H9 (cell line): ENCODE data around the gene WDR37. TPM values are rescaled to one million over a fixed set of nuclear protein-coding genes. Genes with fewer than 3 reads are reported as not detected.

Experiments
- DNase-seq: peaks from one replicate; pipeline ENCODE4 v3.0.0-alpha.2; 2017
- H2AFZ ChIP-seq: one replicate; pipeline ENCODE4 v1.6.1; 2013; ENCODE audit warnings: mild to moderate bottlenecking, low read length, control low read depth, moderate library complexity
- H2AK5ac ChIP-seq: 2 replicates; pipeline ENCODE4 v1.6.1; 2013; ENCODE audit warnings: low read length, control low read depth, mixed read lengths; ENCODE audit not compliant: insufficient read length
- H2BK120ac ChIP-seq: one replicate; pipeline ENCODE4 v1.6.1; 2013; ENCODE audit warnings: low read depth, mild to moderate bottlenecking, low read length, control low read depth, inconsistent platforms; ENCODE audit not compliant: poor library complexity, severe bottlenecking
- H2BK12ac ChIP-seq: 2 replicates; pipeline ENCODE4 v1.6.1; 2013; ENCODE audit warnings: low read length, control low read depth, mixed read lengths, low read depth; ENCODE audit not compliant: insufficient read length
- H2BK15ac ChIP-seq: 2 replicates; pipeline ENCODE4 v1.6.1; 2013; ENCODE audit warnings: low read depth, low read length, control low read depth
- H2BK20ac ChIP-seq: one replicate; pipeline ENCODE4 v1.6.1; 2013; ENCODE audit warnings: low read depth, mild to moderate bottlenecking, low read length, control low read depth, inconsistent platforms; ENCODE audit not compliant: poor library complexity, severe bottlenecking
- H2BK5ac ChIP-seq: 2 replicates; pipeline ENCODE4 v1.6.1; 2013; ENCODE audit warnings: low read length, control low read depth, mixed read lengths; ENCODE audit not compliant: insufficient read length
- H3K14ac ChIP-seq: 2 replicates; pipeline ENCODE4 v1.6.1; 2013; ENCODE audit warnings: low read length, control low read depth; ENCODE audit not compliant: insufficient read depth
- H3K18ac ChIP-seq: 2 replicates; pipeline ENCODE4 v1.6.1; 2013; ENCODE audit warnings: low read depth, mild to moderate bottlenecking, mixed read lengths, low read length, control low read depth; ENCODE audit not compliant: insufficient read length
- H3K23ac ChIP-seq: 2 replicates; pipeline ENCODE4 v1.6.1; 2013; ENCODE audit warnings: low read length, control low read depth, mixed read lengths, low read depth; ENCODE audit not compliant: insufficient read length
- H3K23me2 ChIP-seq: 2 replicates; pipeline ENCODE4 v1.6.1; 2013; ENCODE audit warnings: low read depth, mild to moderate bottlenecking, mixed read lengths, low read length, control low read depth; ENCODE audit not compliant: insufficient read length, poor library complexity, severe bottlenecking
- H3K27ac ChIP-seq: 2 replicates; pipeline ENCODE4 v1.5.1; 2013; ENCODE audit warnings: low read length, control low read depth, mixed read lengths, low read depth; ENCODE audit not compliant: insufficient read length
- H3K27me3 ChIP-seq: 2 replicates; pipeline ENCODE4 v1.6.1; 2013; ENCODE audit warnings: low read length, control low read depth, inconsistent platforms; ENCODE audit not compliant: insufficient read depth
- H3K4ac ChIP-seq: 2 replicates; pipeline ENCODE4 v1.6.1; 2013; ENCODE audit warnings: low read depth, mild to moderate bottlenecking, control low read depth, inconsistent platforms, low read length, moderate library complexity
- H3K4me1 ChIP-seq: 2 replicates; pipeline ENCODE4 v1.6.1; 2013; ENCODE audit warnings: low read length, control low read depth, inconsistent platforms; ENCODE audit not compliant: insufficient read depth
- H3K4me2 ChIP-seq: 2 replicates; pipeline ENCODE4 v1.6.1; 2013; ENCODE audit warnings: low read length, control low read depth, mixed read lengths; ENCODE audit not compliant: insufficient read length, insufficient read depth
- H3K56ac ChIP-seq: 2 replicates; pipeline ENCODE4 v1.6.1; 2013; ENCODE audit warnings: low read depth, mild to moderate bottlenecking, mixed read lengths, low read length, control low read depth; ENCODE audit not compliant: insufficient read length
- H3K79me1 ChIP-seq: 2 replicates; pipeline ENCODE4 v1.6.1; 2013; ENCODE audit warnings: low read depth, mild to moderate bottlenecking, moderate library complexity, low read length, control low read depth, inconsistent platforms; ENCODE audit not compliant: insufficient read depth, poor library complexity, severe bottlenecking
- H3K79me2 ChIP-seq: 2 replicates; pipeline ENCODE4 v1.6.1; 2013; ENCODE audit warnings: low read length, control low read depth, inconsistent platforms; ENCODE audit not compliant: insufficient read depth
- H3K9ac ChIP-seq: 2 replicates; pipeline ENCODE4 v1.6.1; 2013; ENCODE audit warnings: low read length, control low read depth, mixed read lengths; ENCODE audit not compliant: insufficient read length; ENCODE audit errors: extremely low read depth
- H3K9me3 ChIP-seq: one replicate; pipeline ENCODE4 v1.6.1; 2013; ENCODE audit warnings: low read depth, low read length, inconsistent platforms; ENCODE audit not compliant: control insufficient read depth
- H3T11ph ChIP-seq: one replicate; pipeline ENCODE4 v1.6.1; 2013; ENCODE audit warnings: mild to moderate bottlenecking, low read length, control low read depth, inconsistent platforms
- H4K20me1 ChIP-seq: one replicate; pipeline ENCODE4 v1.6.1; 2013; ENCODE audit not compliant: control insufficient read depth, insufficient read length, insufficient read depth
- H4K5ac ChIP-seq: 2 replicates; pipeline ENCODE4 v1.6.1; 2013; ENCODE audit warnings: low read depth, mild to moderate bottlenecking, mixed read lengths, low read length, control low read depth; ENCODE audit not compliant: insufficient read length
- H4K8ac ChIP-seq: replicated peaks from 2 replicates; pipeline ENCODE4 v1.6.1; 2013; ENCODE audit warnings: low read length, control low read depth, mixed read lengths, low read depth; ENCODE audit not compliant: insufficient read length
- H4K91ac ChIP-seq: 2 replicates; pipeline ENCODE4 v1.6.1; 2013; ENCODE audit warnings: low read depth, mild to moderate bottlenecking, moderate library complexity, mixed read lengths, low read length, control low read depth; ENCODE audit not compliant: insufficient read length
- H3K27ac Mint-ChIP-seq, 3 experiments: 2 replicates in 2 of 3; 3 replicates in 1 of 3; pipeline ENCODE4 v1.8.0; 2020 to 2021; ENCODE audit warnings: mixed read lengths in 3 of 3, mild to moderate bottlenecking in 1 of 3, moderate library complexity in 1 of 3
- H3K27me3 Mint-ChIP-seq: 2 replicates; pipeline ENCODE4 v1.8.0; 2021; ENCODE audit warnings: low read depth, mild to moderate bottlenecking, moderate library complexity, mixed read lengths
- H3K36me3 Mint-ChIP-seq, 3 experiments: 2 replicates in 2 of 3; 3 replicates in 1 of 3; pipeline ENCODE4 v1.8.0; 2020 to 2021; ENCODE audit warnings: low read depth in 3 of 3, mixed read lengths in 3 of 3; ENCODE audit not compliant: insufficient read depth in 1 of 3
- H3K4me1 Mint-ChIP-seq, 2 experiments: 2 replicates each; pipeline ENCODE4 v1.8.0; 2020; ENCODE audit warnings: mixed read lengths in 2 of 2
- H3K4me3 Mint-ChIP-seq, 2 experiments: 2 replicates in 1 of 2; 3 replicates in 1 of 2; pipeline ENCODE4 v1.8.0; 2020 to 2021; ENCODE audit warnings: mild to moderate bottlenecking in 2 of 2, mixed read lengths in 2 of 2, moderate library complexity in 1 of 2
- H3K9me3 Mint-ChIP-seq, 2 experiments: 2 replicates in 1 of 2; 3 replicates in 1 of 2; pipeline ENCODE4 v1.8.0; 2020; ENCODE audit warnings: mild to moderate bottlenecking in 2 of 2, mixed read lengths in 2 of 2, moderate library complexity in 1 of 2
- WGBS: extraction: QIAGEN DNeasy Blood & Tissue Kit; methylation state at CpG from one replicate; pipeline ENCODE4 v1.1.7; 2013; ENCODE audit warnings: missing lambda C conversion rate, low lambda C conversion rate, mixed read lengths; ENCODE audit not compliant: insufficient read length; ENCODE audit errors: extremely low coverage; 5-methylcytosine and 5-hydroxymethylcytosine counted together
- total RNA-seq: library from RNA; stranded (reverse); gene quantifications from 2 replicates; pipeline ENCODE4 v1.2.1, GENCODE V29; 2021
- TF ChIP-seq, protein P1 (sequence below): fragments of 200-600 bp; sonication (generic); conservative IDR thresholded peaks from 3 replicates; pipeline ENCODE4 v1.8.0; 2021; ENCODE audit warnings: antibody characterized with exemption, mild to moderate bottlenecking

WDR37 gene
- total RNA-seq, 1 experiment from 2014 or later, result 13.1 TPM

DNA sequence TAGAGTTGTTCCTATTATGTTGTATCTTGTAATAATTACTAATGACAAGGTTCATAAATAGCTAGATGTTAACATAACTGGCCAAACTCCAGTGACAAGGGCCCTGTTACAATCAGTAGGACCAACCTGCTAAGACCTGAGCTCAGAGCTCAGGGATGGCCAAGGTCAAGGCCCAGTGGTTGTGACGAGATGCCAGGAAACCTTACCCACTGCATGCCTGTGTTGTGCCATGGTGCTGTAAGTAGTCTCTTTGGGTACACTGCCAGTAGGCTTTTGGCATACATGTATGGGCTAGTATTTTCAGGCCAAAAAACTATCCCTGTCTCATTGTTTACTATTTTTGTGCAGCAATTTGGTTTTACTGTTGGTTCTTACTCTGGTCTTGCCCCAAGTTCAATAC is 22.6 kb upstream of the WDR37 start:
- Histone ChIP-seq H4K91ac (no peak overlapping the region), H3T11ph (no peak overlapping the region), H3K4me1 (no peaks in the 10 kb centered on the region; the same call in 1 of the 2 replicates), H3K4ac (no peak overlapping the region), H4K20me1 (no peaks in the 10 kb centered on the region), H4K8ac (no peak overlapping the region), H2AFZ (no peak overlapping the region), H3K18ac (no peak overlapping the region), H3K79me1 (no peaks in the 10 kb centered on the region), H3K27me3 (no peaks in the 10 kb centered on the region), H2BK12ac (no peak overlapping the region), H3K56ac (no peak overlapping the region), H2AK5ac (no peak overlapping the region), H2BK20ac (no peak overlapping the region), H2BK5ac (no peak overlapping the region), H3K79me2 (no peaks in the 10 kb centered on the region), H2BK120ac (no peak overlapping the region), H3K14ac (no peak overlapping the region), H3K9me3 (no peaks in the 10 kb centered on the region), H3K9ac (no peak overlapping the region), H3K4me2 (no peak overlapping the region), H3K27ac (no peak overlapping the region), H2BK15ac (no peak overlapping the region), H3K23me2 (no peaks in the 10 kb centered on the region), H3K23ac (no peak overlapping the region), H4K5ac (no peak overlapping the region)
- Mint-ChIP-seq H3K4me3 (no peak overlapping the region), H3K27me3 (no peaks in the 10 kb centered on the region), H3K9me3 (no peaks in the 10 kb centered on the region), H3K36me3 (peaks cover 0 to under 1% (median 0%) of the 10 kb centered on the region in 3 experiments; a peak in 2 of 7 replicates), H3K27ac (peak overlapping the region in 1 of 3 experiments; percentile 26; a peak in 1 of 7 replicates), H3K4me1 (peaks cover 25 to 33% of the 10 kb centered on the region in 2 experiments)
- DNase-seq, result no peak
- TF ChIP-seq, protein P1, sequence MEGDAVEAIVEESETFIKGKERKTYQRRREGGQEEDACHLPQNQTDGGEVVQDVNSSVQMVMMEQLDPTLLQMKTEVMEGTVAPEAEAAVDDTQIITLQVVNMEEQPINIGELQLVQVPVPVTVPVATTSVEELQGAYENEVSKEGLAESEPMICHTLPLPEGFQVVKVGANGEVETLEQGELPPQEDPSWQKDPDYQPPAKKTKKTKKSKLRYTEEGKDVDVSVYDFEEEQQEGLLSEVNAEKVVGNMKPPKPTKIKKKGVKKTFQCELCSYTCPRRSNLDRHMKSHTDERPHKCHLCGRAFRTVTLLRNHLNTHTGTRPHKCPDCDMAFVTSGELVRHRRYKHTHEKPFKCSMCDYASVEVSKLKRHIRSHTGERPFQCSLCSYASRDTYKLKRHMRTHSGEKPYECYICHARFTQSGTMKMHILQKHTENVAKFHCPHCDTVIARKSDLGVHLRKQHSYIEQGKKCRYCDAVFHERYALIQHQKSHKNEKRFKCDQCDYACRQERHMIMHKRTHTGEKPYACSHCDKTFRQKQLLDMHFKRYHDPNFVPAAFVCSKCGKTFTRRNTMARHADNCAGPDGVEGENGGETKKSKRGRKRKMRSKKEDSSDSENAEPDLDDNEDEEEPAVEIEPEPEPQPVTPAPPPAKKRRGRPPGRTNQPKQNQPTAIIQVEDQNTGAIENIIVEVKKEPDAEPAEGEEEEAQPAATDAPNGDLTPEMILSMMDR, result no peak
- no CpG with 5 or more reads among the region's 1 CpG for WGBS
